ENCODE results near the gene DISP2. TPM values are rescaled to one million over a fixed set of nuclear protein-coding genes. Genes with fewer than 3 reads are reported as not detected.

The DISP2 gene
- total RNA-seq, 1 experiment from 2014 or later: 0.87 TPM

- no peaks in the 10 kb centered on the region for H3K27me3 ChIP-seq (ENCODE audit: low read length)
- peaks cover 47% of the 10 kb centered on the region for H3K79me2 ChIP-seq (ENCODE audit: low read length)
- peaks cover 37% of the 10 kb centered on the region for H3K4me1 ChIP-seq (ENCODE audit: insufficient read depth, low read length)
- H3F3A ChIP-seq (ENCODE audit: low read length, unreplicated experiment): peaks cover 18% of the 10 kb centered on the region
- DNase-seq (no peak), ATAC-seq (no peak)
- H3K4me2 ChIP-seq (ENCODE audit: low read length): no peak overlapping the region
- no peaks in the 10 kb centered on the region for H3K9me3 ChIP-seq (ENCODE audit: low read length)
- no peak overlapping the region for H2AFZ ChIP-seq (ENCODE audit: low read length)
- H4K20me1 ChIP-seq (ENCODE audit: low read length): no peaks in the 10 kb centered on the region
- H3K4me3 ChIP-seq (ENCODE audit: low read length): no peak overlapping the region
- ChIA-PET POLR2A (ENCODE audit: unreplicated experiment) (no interaction called here), CTCF (no interaction called here)
- no peak overlapping the region for H3K27ac ChIP-seq (ENCODE audit: low read length)
- no TSS peak for BruUV-seq (replicated peaks)
- H3K9me2 ChIP-seq (replicated peaks; ENCODE audit: low read length): no peaks in the 10 kb centered on the region
- H3K36me3 ChIP-seq (ENCODE audit: low read depth, low read length): peaks cover 48% of the 10 kb centered on the region
- no peak overlapping the region for H3K9ac ChIP-seq (ENCODE audit: low read length)
- TF ChIP-seq CTCF (conservative IDR thresholded peaks at IDR 0.05; ENCODE audit: low read depth, low read length) (no peak), EZH2phosphoT487 (IDR thresholded peaks at IDR 0.05; ENCODE audit: borderline replicate concordance, low read length) (no peak), EZH2 (IDR thresholded peaks at IDR 0.05; ENCODE audit: low read length, unreplicated experiment) (no peak)
- intact Hi-C loops (cut with micrococcal nuclease): loop anchor here (5.0 kb wide), 1 partner anchor 228 kb away; the partner anchor contains the start of gene BMF
These were observed 22.9 kb upstream of the DISP2 start for GRCh38 chr15:40334941-40335795.

GRCh38 chr15:40335938-40336743 lies 21.9 kb upstream of the DISP2 start:
- no peak overlapping the region for H3K4me2 ChIP-seq (ENCODE audit: low read length)
- peaks cover 57% of the 10 kb centered on the region for H3K79me2 ChIP-seq (ENCODE audit: low read length)
- BruUV-seq (replicated peaks): no TSS peak
- H3K4me3 ChIP-seq (ENCODE audit: low read length): no peak overlapping the region
- DNase-seq: no peak
- intact Hi-C loops (cut with micrococcal nuclease): loop anchor here (5.0 kb wide), 1 partner anchor 229 kb away; the partner anchor contains the start of gene BMF
- H3F3A ChIP-seq (ENCODE audit: low read length, unreplicated experiment): peaks cover 13% of the 10 kb centered on the region
- no peaks in the 10 kb centered on the region for H3K27me3 ChIP-seq (ENCODE audit: low read length)
- H3K36me3 ChIP-seq (ENCODE audit: low read depth, low read length): peaks cover 48% of the 10 kb centered on the region
- TF ChIP-seq EZH2 (IDR thresholded peaks at IDR 0.05; ENCODE audit: low read length, unreplicated experiment): no peak
- no peak for TF ChIP-seq CTCF (conservative IDR thresholded peaks at IDR 0.05; ENCODE audit: low read depth, low read length)
- no peak for TF ChIP-seq EZH2phosphoT487 (IDR thresholded peaks at IDR 0.05; ENCODE audit: borderline replicate concordance, low read length)
- peaks cover 46% of the 10 kb centered on the region for H3K4me1 ChIP-seq (ENCODE audit: insufficient read depth, low read length)
- no peak overlapping the region for H2AFZ ChIP-seq (ENCODE audit: low read length)
- POLR2A ChIA-PET (ENCODE audit: unreplicated experiment): no interaction called here
- H3K9ac ChIP-seq (ENCODE audit: low read length): no peak overlapping the region
- no peak overlapping the region; the same call in 1 of the 2 replicates for H3K27ac ChIP-seq (ENCODE audit: low read length)
- no peak for ATAC-seq
- no peaks in the 10 kb centered on the region for H3K9me3 ChIP-seq (ENCODE audit: low read length)
- CTCF ChIA-PET: no interaction called here
- H4K20me1 ChIP-seq (ENCODE audit: low read length): no peaks in the 10 kb centered on the region
- H3K9me2 ChIP-seq (replicated peaks; ENCODE audit: low read length): no peaks in the 10 kb centered on the region
